ENCODE results near the gene SCOC.

The SCOC gene

GRCh38 chr4:140368686-140369085 lies 4.8 kb upstream of the SCOC start:
- no peak for DNase-seq (ENCODE audit: low read depth, low spot score)
- in situ Hi-C loops (cut with HindIII; ENCODE audit: low sequenced_read_pairs): no loop called here
- no peak overlapping the region for H3K4me3 ChIP-seq (ENCODE audit: low read depth, low read length)
- TF ChIP-seq, protein P1, sequence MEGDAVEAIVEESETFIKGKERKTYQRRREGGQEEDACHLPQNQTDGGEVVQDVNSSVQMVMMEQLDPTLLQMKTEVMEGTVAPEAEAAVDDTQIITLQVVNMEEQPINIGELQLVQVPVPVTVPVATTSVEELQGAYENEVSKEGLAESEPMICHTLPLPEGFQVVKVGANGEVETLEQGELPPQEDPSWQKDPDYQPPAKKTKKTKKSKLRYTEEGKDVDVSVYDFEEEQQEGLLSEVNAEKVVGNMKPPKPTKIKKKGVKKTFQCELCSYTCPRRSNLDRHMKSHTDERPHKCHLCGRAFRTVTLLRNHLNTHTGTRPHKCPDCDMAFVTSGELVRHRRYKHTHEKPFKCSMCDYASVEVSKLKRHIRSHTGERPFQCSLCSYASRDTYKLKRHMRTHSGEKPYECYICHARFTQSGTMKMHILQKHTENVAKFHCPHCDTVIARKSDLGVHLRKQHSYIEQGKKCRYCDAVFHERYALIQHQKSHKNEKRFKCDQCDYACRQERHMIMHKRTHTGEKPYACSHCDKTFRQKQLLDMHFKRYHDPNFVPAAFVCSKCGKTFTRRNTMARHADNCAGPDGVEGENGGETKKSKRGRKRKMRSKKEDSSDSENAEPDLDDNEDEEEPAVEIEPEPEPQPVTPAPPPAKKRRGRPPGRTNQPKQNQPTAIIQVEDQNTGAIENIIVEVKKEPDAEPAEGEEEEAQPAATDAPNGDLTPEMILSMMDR (IDR thresholded peaks at IDR 0.05; ENCODE audit: low read depth, low read length): no peak

DNA sequence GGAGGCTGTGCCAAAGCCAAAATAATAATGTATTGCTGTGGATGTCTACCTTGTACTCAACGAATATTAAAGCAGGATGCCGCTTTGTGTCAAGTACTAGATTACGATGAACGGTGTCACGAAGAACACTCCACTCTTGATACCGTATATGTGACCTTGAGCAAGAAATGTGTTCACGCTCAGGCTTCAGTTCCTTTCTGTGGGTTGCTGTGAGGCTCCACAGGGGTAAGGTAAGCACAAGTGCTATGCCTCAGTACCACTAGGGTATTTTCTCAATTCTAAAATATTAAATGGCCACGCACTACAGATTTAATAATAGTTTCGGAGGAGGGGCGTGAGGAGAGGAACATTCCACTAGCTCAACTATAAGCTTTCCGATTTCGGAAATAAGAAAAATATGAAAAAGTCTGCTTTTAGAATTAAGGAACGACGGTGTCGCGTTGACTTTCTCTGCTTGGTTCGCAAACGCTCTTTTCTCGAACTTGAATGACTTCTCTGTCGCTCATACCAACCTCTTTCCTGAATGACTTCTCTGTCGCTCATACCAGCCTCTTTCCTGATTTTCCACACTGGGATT lies 607 bp upstream of the SCOC start:
- in situ Hi-C loops (cut with HindIII; ENCODE audit: low sequenced_read_pairs): no loop called here
- peak; percentile 39 for DNase-seq (ENCODE audit: low read depth, low spot score)
- TF ChIP-seq, protein P1 (IDR thresholded peaks at IDR 0.05; ENCODE audit: low read depth, low read length): no peak
- H3K4me3 ChIP-seq (ENCODE audit: low read depth, low read length): peak overlapping the region; percentile 83

- no peak for DNase-seq (ENCODE audit: low read depth, low spot score)
- TF ChIP-seq, protein P1 (IDR thresholded peaks at IDR 0.05; ENCODE audit: low read depth, low read length): no peak
- peak overlapping the region; percentile 83 for H3K4me3 ChIP-seq (ENCODE audit: low read depth, low read length)
- in situ Hi-C loops (cut with HindIII; ENCODE audit: low sequenced_read_pairs): no loop called here
Measured at GRCh38 chr4:140374130-140374477, 658 bp downstream of the SCOC start.

- no peak for DNase-seq (ENCODE audit: low read depth, low spot score)
- no peak overlapping the region for H3K4me3 ChIP-seq (ENCODE audit: low read depth, low read length)
- TF ChIP-seq, protein P1 (IDR thresholded peaks at IDR 0.05; ENCODE audit: low read depth, low read length): no peak
- in situ Hi-C loops (cut with HindIII; ENCODE audit: low sequenced_read_pairs): no loop called here
Measured at GRCh38 chr4:140382732-140383131, 9.3 kb downstream of the SCOC start.

DNA sequence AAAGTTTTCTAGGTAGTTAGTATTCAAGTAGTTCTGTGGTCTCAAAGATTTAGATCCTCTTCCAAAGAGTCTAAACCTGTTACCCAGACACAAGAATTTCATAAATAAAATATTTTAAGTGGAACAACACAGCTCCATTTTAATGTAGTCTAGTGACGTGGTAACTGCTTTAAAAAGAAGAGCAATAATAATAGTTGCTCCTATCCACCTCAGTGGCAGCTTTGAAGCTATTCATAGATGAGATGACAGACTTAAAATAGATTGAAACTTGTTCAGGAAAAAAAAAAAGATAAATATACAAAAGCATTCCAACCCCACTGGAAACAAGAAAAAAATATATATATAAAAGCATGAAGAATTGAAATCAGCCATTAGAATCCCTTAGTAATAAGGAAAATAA lies 14.6 kb downstream of the SCOC start:
- in situ Hi-C loops (cut with HindIII; ENCODE audit: low sequenced_read_pairs): no loop called here
- DNase-seq (ENCODE audit: low read depth, low spot score): no peak
- H3K4me3 ChIP-seq (ENCODE audit: low read depth, low read length): no peak overlapping the region
- TF ChIP-seq, protein P1 (IDR thresholded peaks at IDR 0.05; ENCODE audit: low read depth, low read length): no peak

- H3K4me3 ChIP-seq (ENCODE audit: low read depth, low read length): no peak overlapping the region
- in situ Hi-C loops (cut with HindIII; ENCODE audit: low sequenced_read_pairs): no loop called here
- DNase-seq (ENCODE audit: low read depth, low spot score): no peak
- TF ChIP-seq, protein P1 (IDR thresholded peaks at IDR 0.05; ENCODE audit: low read depth, low read length): no peak
Measured at GRCh38 chr4:140395668-140396067, 22.2 kb downstream of the SCOC start.

DNA sequence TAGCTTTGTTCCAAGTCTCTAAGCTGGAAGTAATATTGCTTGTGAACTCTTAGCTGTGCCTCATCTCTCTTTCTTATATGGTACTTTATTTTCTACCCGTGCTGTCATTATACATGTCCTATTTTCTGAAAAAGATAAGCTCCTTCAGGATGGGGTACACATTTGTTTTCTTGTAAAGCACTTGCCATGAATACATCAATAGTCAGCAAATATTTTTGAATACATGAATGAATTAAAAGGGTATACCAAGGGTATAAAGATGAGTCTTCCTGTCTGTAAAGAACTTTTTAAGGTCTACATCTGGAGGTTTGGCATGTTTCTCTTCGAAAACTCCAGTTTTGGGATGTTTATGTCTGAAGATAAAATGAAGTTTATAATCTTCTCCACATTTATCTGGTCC lies 26.7 kb downstream of the SCOC start:
- in situ Hi-C loops (cut with HindIII; ENCODE audit: low sequenced_read_pairs): no loop called here
- TF ChIP-seq, protein P1 (IDR thresholded peaks at IDR 0.05; ENCODE audit: low read depth, low read length): no peak
- DNase-seq (ENCODE audit: low read depth, low spot score): no peak
- H3K4me3 ChIP-seq (ENCODE audit: low read depth, low read length): no peak overlapping the region

Data from astrocyte of the spinal cord (primary cell).